ENCODE results near the gene GCKR.

DNA sequence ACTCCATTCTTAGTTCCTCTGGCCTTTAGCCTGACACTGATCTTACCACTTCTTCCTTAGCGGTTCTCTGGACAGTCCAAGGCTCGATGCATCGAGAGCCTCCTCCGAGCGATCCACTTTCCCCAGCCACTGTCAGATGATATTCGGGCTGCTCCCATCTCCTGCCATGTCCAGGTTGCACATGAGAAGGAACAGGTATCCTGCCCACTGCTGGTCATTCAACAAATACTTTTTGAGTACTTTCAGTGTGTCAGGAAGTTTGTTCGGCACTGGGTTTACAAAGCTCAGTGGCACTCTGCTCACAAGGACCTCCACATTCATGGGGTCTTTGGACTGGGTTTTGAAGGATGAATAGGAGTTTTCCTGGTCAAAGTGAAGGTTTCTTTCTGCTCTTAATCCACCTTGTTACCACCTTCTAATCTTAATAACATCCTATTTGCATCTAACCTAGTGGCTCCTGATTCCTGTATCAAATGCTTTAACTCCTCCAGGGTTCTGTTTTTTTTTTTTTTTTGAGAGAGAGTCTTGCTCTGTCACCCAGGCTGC, 25.8 kb downstream of the GCKR start:
- TF ChIP-seq CTCF (conservative IDR thresholded peaks at IDR 0.05) (no peak; the same call in 1 of the 2 replicates), EZH2 (IDR thresholded peaks at IDR 0.05; ENCODE audit: low read depth) (no peak)
